Skeletal muscle tissue (tissue), 4 donors: ENCODE data around the gene LARGE1. TPM values are rescaled to one million over a fixed set of nuclear protein-coding genes. Genes with fewer than 3 reads are reported as not detected.
"Not testable (repeated sequence)": the region's sequence is repeated elsewhere in the genome, so short reads cannot be mapped to it uniquely, and the experiment has no call there.

Source experiments
- H3K27ac ChIP-seq: one replicate; pipeline ENCODE4 v1.7.0; 2013; ENCODE audit warnings: mild to moderate bottlenecking, low read depth, low read length, inconsistent platforms
- H3K27me3 ChIP-seq, 3 donors: one replicate each; pipeline ENCODE4 v1.7.0; 2013; ENCODE audit warnings: low read length in 3 of 3; ENCODE audit not compliant: control insufficient read depth in 3 of 3, insufficient read depth in 3 of 3
- H3K36me3 ChIP-seq, 3 donors: one replicate each; pipeline ENCODE4 v1.7.0; 2013; ENCODE audit warnings: low read length in 3 of 3; ENCODE audit not compliant: control insufficient read depth in 3 of 3, insufficient read depth in 3 of 3
- H3K4me1 ChIP-seq, 3 donors: one replicate each; pipeline ENCODE4 v1.7.0; 2013; ENCODE audit warnings: low read length in 3 of 3, mild to moderate bottlenecking in 3 of 3; ENCODE audit not compliant: control insufficient read depth in 3 of 3, insufficient read depth in 3 of 3
- H3K4me3 ChIP-seq, 3 donors: one replicate each; pipeline ENCODE4 v1.7.0; 2013; ENCODE audit warnings: low read length in 3 of 3
- H3K9ac ChIP-seq, 3 donors: one replicate each; pipeline ENCODE4 v1.7.0; 2013; ENCODE audit warnings: low read length in 3 of 3, mild to moderate bottlenecking in 3 of 3, moderate library complexity in 2 of 3, low read depth in 1 of 3
- H3K9me3 ChIP-seq, 3 donors: one replicate each; pipeline ENCODE4 v1.7.0; 2013; ENCODE audit warnings: low read length in 3 of 3; ENCODE audit not compliant: control insufficient read depth in 3 of 3
- total RNA-seq: library from RNA; depleted of rRNA; stranded (reverse); fragments of >200 nt; gene quantifications from one replicate; pipeline ENCODE4 v1.2.3, GENCODE V29; 2014
- donor health status: Osteomylitis.

The LARGE1 gene
- total RNA-seq, 1 donor from 2014 or later: 12.5 TPM

DNA sequence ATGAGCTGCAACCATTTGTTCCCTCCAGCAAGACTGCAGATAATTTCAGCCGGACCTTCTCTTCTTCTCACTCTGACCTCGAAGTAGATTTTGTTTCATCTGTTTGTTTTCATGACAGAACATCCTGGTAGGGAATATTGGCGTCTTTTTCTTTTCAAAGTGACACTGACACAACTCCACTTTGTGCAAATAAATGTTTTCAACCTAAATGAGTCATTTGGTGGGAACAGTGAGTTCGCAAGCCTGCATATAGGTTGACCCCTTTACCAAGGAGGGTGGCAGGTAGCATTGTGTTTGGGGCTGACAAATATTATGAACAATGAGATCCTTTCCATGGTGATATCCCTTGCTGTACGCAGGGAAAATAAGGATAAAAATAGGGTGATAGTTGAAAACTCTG lies 55.0 kb downstream of the LARGE1 start:
- Histone ChIP-seq H3K4me1 (peaks cover 34 to 63% (median 59%) of the 10 kb centered on the region in 3 donors), H3K27ac (peak overlapping the region; percentile 15), H3K4me3 (no peak overlapping the region), H3K9ac (peak overlapping the region in 1 of 3 donors; percentile 33), H3K9me3 (no peaks in the 10 kb centered on the region), H3K27me3 (no peaks in the 10 kb centered on the region), H3K36me3 (no peaks in the 10 kb centered on the region)

DNA sequence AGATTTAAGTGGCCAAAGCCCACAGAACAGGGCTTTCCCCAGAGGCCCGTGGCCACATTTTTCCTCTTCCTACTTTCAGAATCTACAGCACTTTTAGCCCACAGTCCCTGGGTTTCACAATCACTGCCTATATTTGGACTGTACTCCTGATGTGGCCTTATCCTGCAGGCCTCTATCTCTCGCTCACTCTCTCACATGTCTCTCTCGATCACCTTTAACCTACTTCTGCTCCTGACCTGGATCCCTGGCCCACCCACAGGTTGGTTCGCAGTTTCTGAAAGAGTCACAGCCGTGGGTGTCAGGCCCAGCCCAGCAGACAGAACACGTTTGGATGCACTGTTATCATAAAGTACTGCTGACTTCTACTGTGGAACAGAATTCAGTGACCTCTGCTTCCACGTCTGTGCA lies 55.5 kb downstream of the LARGE1 start:
- H3K9ac ChIP-seq: peak overlapping the region in 1 of 3 donors; percentile 27
- no peaks in the 10 kb centered on the region for H3K36me3 ChIP-seq
- H3K4me1 ChIP-seq: peaks cover 30 to 58% (median 53%) of the 10 kb centered on the region in 3 donors
- no peaks in the 10 kb centered on the region for H3K27me3 ChIP-seq
- peak overlapping the region; percentile 15 for H3K27ac ChIP-seq
- H3K4me3 ChIP-seq: peak overlapping the region in 1 of 3 donors; percentile 15
- no peaks in the 10 kb centered on the region for H3K9me3 ChIP-seq

DNA sequence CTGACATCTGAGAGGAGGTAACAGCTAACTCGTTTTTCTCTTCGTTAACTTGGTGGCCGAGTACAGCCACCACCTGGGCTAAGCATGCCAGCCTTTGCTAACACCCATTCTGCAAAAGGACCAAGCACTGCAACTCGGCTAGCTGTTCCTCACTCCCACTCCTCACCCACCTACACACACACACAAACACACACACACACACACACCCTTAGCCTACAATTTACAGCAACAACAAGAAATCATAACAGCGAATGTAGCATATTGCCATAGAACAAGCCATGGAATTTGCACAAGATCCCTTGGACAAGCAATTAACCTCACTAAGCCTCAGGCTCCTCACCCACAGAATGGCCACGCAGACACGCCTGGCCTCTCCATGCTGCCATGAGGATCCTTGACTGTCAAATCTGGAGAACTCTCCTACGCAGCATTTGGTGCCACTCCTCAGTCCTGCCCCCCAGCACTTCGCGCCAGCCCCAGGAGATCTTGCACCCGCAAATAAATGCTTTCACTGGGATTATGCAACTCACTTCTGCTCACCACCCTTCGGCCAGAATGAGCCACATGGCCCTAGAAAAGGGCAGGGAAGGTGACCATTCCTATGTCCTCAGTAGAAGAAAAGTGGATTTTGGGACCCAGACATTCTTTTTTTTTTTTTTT lies 58.9 kb downstream of the LARGE1 start:
- H3K9ac ChIP-seq: no peak overlapping the region
- peaks cover 12 to 26% (median 20%) of the 10 kb centered on the region in 3 donors for H3K4me1 ChIP-seq
- H3K27me3 ChIP-seq: no peaks in the 10 kb centered on the region
- no peaks in the 10 kb centered on the region for H3K36me3 ChIP-seq
- no peaks in the 10 kb centered on the region for H3K9me3 ChIP-seq
- H3K4me3 ChIP-seq: no peak overlapping the region
- H3K27ac ChIP-seq: no peak overlapping the region

DNA sequence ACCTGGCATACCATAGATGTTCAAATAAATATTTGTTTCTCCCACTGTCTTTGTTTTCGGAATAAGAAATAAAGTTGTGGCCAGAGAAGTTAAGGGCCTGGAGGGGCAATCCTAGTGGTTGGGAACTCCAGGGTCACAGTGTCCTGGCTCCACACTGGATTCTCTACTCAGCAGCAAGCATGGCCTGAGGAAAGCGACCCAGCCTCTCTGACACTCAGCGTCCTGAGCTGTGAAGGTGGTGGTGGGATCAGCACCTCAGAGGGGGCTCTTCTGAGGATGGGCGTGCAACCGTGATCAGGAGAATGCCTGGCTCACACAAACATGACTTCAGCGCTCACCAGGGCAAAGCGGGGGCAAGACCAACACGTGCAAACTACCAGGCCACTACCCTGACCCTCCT lies 59.9 kb downstream of the LARGE1 start:
- no peaks in the 10 kb centered on the region for H3K27me3 ChIP-seq
- H3K36me3 ChIP-seq: no peaks in the 10 kb centered on the region
- H3K9me3 ChIP-seq: no peaks in the 10 kb centered on the region
- H3K27ac ChIP-seq: no peak overlapping the region
- H3K9ac ChIP-seq: no peak overlapping the region
- H3K4me1 ChIP-seq: peaks cover 11 to 25% (median 18%) of the 10 kb centered on the region in 3 donors
- no peak overlapping the region for H3K4me3 ChIP-seq

DNA sequence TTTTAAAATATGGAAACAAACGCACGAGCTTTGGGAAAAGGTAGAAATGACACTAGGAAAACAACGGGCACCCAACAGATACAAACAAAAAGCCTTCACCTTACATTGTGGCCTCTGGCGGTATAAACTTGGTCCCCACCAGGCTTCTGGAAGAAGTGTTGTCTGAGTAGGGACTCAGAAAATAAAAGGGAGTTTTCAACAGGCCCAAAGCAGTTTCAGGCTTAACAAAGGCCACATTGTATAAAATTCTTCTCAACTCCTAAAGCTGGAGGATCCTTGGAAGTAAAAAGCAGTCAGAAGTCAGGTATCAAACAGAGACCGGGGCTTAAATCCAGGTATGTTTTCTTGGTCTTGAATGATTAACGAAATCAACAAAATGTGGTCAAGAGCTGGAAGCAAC lies 61.0 kb downstream of the LARGE1 start:
- Histone ChIP-seq H3K27ac (no peak overlapping the region), H3K4me3 (no peak overlapping the region), H3K36me3 (no peaks in the 10 kb centered on the region), H3K4me1 (peaks cover under 1 to 17% (median 7%) of the 10 kb centered on the region in 3 donors), H3K9ac (no peak overlapping the region), H3K9me3 (no peaks in the 10 kb centered on the region), H3K27me3 (no peaks in the 10 kb centered on the region)

DNA sequence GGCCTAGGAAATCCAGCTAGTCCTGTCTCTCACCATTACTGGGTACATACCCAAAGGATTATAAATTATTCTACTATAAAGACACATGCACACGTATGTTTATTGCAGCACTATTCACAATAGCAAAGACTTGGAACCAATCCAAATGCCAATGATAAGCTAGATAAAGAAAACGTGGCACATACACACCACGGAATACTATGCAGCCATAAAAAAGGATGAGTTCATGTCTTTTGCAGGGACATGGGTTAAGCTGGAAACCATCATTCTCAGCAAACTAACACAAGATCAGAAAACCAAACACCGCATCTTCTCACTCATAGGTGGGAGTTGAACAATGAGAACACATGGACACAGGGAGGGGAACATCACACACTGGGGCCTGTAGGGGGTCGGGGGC lies 61.6 kb downstream of the LARGE1 start:
- H3K4me1 ChIP-seq: peaks cover under 1 to 17% (median 4%) of the 10 kb centered on the region in 3 donors

DNA sequence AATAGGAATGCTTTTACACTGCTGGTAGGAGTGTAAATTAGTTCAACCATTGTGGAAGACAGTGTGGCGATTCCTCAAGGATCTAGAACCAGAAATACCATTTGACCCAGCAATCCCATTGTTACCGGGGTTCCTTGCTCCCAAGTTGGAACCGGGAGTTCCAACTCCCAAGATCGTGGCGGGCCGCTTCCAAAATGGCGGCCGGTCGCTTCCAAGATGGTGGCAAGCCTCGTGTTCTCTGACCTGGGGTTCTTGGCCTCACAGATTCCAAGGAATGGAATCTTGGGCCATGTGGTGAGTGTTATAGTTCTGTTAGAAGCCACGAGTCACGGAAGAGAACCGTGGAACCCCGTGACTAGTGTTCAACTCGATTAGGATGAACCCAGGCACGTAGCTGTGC lies 62.5 kb downstream of the LARGE1 start:
- peaks cover 7 to 24% (median 9%) of the 10 kb centered on the region in 3 donors for H3K4me1 ChIP-seq
- H3K27ac ChIP-seq, H3K9ac ChIP-seq, H3K4me3 ChIP-seq, H3K36me3 ChIP-seq, H3K9me3 ChIP-seq, H3K27me3 ChIP-seq: not testable (repeated sequence)

More for the DNA sequence above, 61.6 kb downstream of the LARGE1 start:
- not testable (repeated sequence) for H3K36me3 ChIP-seq, H3K4me3 ChIP-seq, H3K9ac ChIP-seq, H3K9me3 ChIP-seq, H3K27ac ChIP-seq, H3K27me3 ChIP-seq

DNA sequence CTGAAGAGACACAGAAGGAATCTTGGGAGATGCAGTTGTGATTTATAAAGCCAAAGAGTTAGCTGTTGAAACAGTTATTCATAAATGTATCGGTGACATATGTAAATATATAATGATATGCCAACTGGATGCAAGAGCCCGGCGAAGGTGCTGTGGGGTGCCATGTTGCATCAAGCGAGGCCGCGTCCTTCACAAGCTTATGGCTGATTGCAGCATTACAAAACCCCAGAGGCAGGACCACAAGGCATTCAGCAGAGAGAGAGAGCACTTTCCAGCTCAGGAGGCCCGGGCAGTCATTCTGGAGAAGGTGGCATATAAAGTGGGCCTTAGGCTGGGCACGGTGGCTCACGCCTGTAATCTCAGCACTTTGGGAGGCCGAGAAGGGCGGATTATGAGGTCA lies 65.6 kb downstream of the LARGE1 start:
- Histone ChIP-seq H3K9me3 (no peaks in the 10 kb centered on the region), H3K4me3 (no peak overlapping the region), H3K27ac (no peak overlapping the region), H3K36me3 (no peaks in the 10 kb centered on the region), H3K9ac (no peak overlapping the region), H3K27me3 (no peaks in the 10 kb centered on the region), H3K4me1 (peaks cover 11 to 28% (median 15%) of the 10 kb centered on the region in 3 donors)

DNA sequence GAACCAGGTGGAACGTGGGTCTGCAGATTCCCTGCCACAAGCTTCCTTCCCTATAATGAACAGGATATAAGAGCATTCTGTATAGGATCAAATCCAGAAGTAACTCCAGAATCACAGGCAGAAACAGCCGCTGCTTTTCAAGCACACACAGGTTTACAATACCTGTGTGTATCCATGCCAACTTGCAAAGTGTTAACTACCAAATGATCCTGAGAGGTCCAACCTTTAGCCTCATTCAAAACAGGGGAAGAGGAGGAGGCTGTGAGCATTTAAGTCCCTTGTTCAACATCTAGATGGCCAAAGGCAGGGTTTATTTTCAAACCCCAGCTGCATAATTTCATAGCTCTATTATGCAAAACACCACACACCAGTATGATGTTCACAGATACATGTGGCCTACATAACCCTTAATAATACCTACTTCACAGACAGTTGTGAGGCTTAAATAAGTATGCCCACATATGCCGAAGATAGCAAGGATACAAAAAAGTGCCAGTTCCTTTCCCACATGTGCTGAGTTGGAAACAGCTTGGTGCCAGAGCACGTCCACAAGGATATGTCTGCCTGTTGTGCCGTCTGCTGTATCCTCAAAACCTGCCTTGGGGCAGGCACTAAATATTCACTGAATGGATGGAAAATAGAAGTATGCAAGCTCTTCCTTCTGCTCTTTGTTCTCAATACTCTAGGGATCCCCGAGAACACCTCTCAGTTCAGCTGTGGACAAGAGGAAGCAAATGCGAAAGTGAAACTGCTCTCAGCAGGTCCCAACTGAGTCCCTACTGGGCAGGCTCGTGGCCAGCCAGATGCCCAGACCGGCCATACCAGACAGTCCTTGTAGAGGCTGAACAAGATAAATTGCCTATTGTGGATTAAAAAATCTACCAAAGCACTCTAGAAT lies 66.8 kb downstream of the LARGE1 start:
- Histone ChIP-seq H3K9me3 (no peaks in the 10 kb centered on the region), H3K27me3 (no peaks in the 10 kb centered on the region), H3K36me3 (no peaks in the 10 kb centered on the region), H3K4me3 (peak overlapping the region; percentile 78 to 88 (median 87)), H3K27ac (peak overlapping the region; percentile 65), H3K9ac (peak overlapping the region; percentile 57 to 81 (median 75)), H3K4me1 (peaks cover 13 to 28% (median 15%) of the 10 kb centered on the region in 3 donors)

DNA sequence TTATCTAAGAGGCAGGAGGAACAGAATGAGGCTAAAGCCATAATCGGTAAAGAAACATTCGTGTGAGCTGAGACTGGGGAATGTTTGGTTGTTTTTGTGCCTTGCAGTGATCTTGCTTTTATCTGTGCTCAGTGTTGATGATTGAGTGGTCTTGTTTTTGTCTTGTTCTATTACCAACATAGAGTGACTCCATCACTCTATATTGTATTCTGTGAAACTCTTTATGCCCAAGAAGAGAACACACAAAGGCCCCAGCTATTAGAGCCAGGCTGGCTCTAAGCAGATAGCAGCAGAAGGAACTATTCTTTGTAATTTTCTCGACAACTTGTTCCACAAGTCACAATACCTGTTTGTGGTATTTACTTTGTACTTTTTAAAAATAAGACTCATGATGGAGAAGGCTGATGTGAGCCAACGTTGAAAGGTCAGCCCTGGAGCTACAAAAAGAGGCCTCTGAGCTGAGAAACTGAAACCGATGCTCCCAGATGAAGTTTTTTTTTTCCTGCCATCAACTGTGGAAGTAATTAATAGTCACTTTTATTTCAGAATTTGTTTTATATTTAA lies 68.4 kb downstream of the LARGE1 start:
- H3K27me3 ChIP-seq: no peaks in the 10 kb centered on the region
- no peak overlapping the region for H3K4me3 ChIP-seq
- H3K9me3 ChIP-seq: no peaks in the 10 kb centered on the region
- H3K4me1 ChIP-seq: peaks cover 14 to 28% (median 15%) of the 10 kb centered on the region in 3 donors
- no peak overlapping the region for H3K9ac ChIP-seq
- H3K36me3 ChIP-seq: no peaks in the 10 kb centered on the region
- no peak overlapping the region for H3K27ac ChIP-seq
